ENCODE data around the gene RASA4. TPM values are rescaled to one million over a fixed set of nuclear protein-coding genes. Genes with fewer than 3 reads are reported as not detected.
A peak's percentile ranks its signal among the peaks of the same experiment; 100 is the strongest.
"Not testable (repeated sequence)": the region's sequence is repeated elsewhere in the genome, so short reads cannot be mapped to it uniquely, and the experiment has no call there.

RASA4 gene
- total RNA-seq, 1 donor: 35.3 TPM

GRCh38 chr7:102609734-102610133, 6.8 kb downstream of the RASA4 start:
- DNase-seq (ENCODE audit: low read depth in 2 of 3, low spot score in 2 of 3): not testable (repeated sequence)

GRCh38 chr7:102606848-102607247, 9.7 kb downstream of the RASA4 start:
- not testable (repeated sequence) for DNase-seq (ENCODE audit: low read depth in 2 of 3, low spot score in 2 of 3)

DNA sequence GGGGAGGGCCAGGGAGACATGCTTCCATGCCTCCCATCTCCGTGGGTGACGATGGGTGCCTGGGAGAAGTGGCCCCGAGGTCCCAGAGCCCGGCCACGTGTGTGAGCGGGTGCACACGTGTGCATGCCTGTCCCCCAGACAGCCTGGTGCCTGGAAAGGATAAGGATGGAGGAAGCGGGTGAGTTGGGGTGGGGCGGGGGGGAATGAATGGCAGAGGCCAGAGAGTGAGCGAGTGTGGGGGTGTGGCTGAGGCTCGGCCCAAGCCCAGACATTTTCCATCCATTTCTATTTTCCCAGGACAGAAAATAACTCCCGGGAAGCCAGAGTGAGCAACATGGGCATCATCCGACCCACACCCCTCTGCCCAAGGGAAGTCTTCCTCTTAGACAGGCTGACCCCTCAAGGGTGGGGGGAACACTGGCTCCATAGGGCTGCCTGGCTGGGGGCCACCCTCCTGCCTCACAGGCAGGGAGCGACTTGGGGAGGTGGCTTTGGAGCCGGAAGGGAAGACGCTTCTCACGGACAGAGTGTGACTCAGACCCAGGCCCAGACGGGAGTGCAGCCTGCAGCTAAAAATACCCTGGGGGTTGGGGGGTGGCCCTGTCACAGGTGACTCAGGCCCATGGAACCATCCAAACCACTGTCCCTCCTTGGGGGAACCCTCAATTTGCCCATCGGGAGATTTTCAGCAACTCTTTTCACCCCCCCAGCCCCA, 12.0 kb downstream of the RASA4 start:
- DNase-seq (ENCODE audit: low read depth in 2 of 3, low spot score in 2 of 3): not testable (repeated sequence)

- not testable (repeated sequence) for DNase-seq (ENCODE audit: low read depth in 2 of 3, low spot score in 2 of 3)
Measured at GRCh38 chr7:102602317-102602716, 14.2 kb downstream of the RASA4 start.

DNA sequence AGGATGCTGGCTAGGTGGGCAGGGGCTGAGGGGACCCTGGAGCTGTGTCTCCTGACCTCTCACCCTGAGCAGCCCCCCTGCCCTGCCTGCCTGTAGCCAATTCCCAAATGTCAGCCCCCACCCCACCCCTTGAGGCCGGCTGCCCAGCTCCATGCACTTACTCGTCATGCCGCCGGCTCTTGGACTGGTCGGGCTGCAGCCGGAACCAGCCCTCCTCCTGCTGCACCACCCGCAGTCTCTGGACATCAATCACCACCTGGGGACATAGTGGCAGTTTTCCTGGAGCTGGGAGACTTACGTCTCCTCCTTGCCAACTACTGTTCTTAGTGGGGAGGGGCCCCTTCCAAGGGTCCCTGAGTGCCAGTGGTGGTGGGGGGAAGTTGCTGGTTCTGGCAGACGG, 16.9 kb downstream of the RASA4 start:
- DNase-seq (ENCODE audit: low read depth in 2 of 3, low spot score in 2 of 3): not testable (repeated sequence)

- DNase-seq (ENCODE audit: low read depth in 2 of 3, low spot score in 2 of 3): not testable (repeated sequence)
Measured at GRCh38 chr7:102596036-102596435, 20.5 kb downstream of the RASA4 start.

GRCh38 chr7:102593637-102594334, 22.8 kb downstream of the RASA4 start:
- DNase-seq (ENCODE audit: low read depth in 2 of 3, low spot score in 2 of 3): not testable (repeated sequence)

GRCh38 chr7:102592477-102593019, 24.0 kb downstream of the RASA4 start:
- not testable (repeated sequence) for DNase-seq (ENCODE audit: low read depth in 2 of 3, low spot score in 2 of 3)

- DNase-seq (ENCODE audit: low read depth in 2 of 3, low spot score in 2 of 3): not testable (repeated sequence)
Measured at GRCh38 chr7:102589857-102590256, 26.7 kb downstream of the RASA4 start.

DNA sequence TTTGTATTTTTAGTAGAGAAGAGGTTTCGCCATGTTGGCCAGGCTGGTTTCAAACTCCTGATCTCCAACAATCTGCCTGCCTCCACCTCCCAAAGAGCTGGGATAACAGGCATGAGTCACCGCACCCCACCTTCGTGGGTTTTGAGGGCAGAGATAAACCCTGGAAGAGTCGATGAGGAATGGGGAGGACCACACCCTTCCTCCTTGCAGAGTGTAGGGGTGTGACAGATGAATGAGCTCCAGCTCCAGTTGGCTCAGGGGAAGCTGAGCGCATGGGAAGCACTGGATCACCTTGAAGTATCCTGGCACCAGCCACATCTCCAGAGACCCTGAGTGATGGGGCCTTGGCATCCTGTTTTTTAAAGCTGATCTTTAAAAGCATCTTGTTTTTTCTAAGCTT, 33.1 kb downstream of the RASA4 start:
- not testable (repeated sequence) for DNase-seq (ENCODE audit: low read depth in 2 of 3, low spot score in 2 of 3)

GRCh38 chr7:102581722-102582121, 34.8 kb downstream of the RASA4 start:
- DNase-seq (ENCODE audit: low read depth in 2 of 3, low spot score in 2 of 3): not testable (repeated sequence)

DNA sequence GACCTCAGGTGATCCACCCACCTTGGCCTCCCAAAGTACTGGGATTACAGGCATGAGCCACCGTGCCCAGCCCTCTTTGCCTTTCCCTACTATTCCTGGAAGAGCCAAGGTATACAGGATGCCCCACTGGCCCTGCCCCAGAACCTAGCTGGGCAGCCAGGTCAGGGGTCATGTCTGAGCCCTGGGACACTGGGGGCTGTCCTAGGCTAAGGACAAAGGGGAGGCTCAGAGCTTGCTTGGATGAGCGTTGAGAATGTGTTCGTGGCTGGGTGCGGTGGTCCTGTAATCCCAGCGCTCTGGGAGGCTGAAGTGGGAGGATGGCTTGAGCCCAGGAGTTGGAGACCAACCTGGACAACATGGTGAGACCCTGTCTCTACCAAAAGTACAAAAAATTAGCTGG, 38.1 kb downstream of the RASA4 start:
- DNase-seq (ENCODE audit: low read depth in 2 of 3, low spot score in 2 of 3): not testable (repeated sequence)

DNA sequence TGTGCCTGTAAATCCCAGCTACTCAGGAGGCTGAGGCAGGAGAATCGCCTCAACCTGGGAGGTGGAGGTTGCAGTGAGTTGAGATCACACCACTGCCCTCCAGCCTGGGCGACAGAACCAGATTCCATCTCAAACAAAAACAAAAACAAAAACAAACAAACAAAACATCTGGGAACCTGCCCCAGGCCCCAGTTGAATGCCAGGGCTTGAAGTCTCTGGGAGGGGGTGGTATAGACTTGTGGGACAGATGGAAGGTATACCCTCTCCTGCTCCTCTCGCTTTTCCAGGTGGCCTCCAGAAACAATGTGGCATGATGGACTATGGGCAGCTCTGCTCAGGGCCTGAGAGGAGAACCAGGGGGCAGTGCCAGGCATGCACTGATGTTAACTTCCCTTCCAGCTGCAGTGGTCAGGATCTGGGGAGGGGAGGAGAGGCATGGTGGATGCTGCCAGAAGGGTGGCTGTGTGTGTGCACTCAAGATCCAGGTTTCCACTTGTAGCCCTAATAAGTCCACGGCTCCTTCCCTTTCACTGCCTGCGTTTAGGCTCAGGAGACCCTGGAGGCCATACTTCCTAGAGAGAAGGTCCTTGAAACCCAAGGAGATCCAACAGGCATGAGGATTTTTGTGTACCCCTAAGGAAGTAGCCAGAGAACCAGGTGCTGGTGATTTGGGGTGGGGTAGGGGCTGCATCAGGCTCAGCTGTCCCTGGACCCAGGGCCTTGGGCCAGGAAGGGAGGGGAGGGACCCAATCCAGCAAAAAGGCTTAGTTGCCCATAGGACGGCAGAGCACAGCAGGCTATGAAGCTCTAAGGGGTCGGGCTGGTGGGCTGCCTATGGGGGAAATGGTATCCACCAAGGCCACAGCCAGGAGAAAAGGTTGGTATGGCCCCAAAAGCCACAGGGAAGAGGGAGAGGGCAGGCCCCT, 39.0 kb downstream of the RASA4 start:
- DNase-seq (ENCODE audit: low read depth in 2 of 3, low spot score in 2 of 3): not testable (repeated sequence)

DNA sequence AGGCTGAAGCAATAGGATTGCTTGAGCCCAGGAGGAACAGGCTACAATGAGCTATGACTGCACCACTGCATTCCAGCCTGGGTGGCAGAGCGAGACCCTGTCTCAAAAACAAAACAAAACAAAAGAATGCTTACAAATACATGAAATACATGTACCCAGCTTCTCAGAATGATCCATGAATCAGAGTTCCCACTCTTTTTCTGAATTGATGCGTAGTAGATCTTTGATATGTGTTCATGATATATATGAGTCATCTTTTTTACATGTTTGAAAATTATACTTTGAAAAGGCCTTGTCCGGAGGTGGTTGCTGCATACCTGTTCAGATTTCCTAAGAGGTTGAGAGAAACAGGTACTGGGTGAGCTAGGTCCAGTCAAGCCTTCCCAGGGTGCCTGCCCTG, 40.2 kb downstream of the RASA4 start:
- DNase-seq (ENCODE audit: low read depth in 2 of 3, low spot score in 2 of 3): not testable (repeated sequence)

GRCh38 chr7:102574607-102575006, 41.9 kb downstream of the RASA4 start:
- not testable (repeated sequence) for DNase-seq (ENCODE audit: low read depth in 2 of 3, low spot score in 2 of 3)

DNA sequence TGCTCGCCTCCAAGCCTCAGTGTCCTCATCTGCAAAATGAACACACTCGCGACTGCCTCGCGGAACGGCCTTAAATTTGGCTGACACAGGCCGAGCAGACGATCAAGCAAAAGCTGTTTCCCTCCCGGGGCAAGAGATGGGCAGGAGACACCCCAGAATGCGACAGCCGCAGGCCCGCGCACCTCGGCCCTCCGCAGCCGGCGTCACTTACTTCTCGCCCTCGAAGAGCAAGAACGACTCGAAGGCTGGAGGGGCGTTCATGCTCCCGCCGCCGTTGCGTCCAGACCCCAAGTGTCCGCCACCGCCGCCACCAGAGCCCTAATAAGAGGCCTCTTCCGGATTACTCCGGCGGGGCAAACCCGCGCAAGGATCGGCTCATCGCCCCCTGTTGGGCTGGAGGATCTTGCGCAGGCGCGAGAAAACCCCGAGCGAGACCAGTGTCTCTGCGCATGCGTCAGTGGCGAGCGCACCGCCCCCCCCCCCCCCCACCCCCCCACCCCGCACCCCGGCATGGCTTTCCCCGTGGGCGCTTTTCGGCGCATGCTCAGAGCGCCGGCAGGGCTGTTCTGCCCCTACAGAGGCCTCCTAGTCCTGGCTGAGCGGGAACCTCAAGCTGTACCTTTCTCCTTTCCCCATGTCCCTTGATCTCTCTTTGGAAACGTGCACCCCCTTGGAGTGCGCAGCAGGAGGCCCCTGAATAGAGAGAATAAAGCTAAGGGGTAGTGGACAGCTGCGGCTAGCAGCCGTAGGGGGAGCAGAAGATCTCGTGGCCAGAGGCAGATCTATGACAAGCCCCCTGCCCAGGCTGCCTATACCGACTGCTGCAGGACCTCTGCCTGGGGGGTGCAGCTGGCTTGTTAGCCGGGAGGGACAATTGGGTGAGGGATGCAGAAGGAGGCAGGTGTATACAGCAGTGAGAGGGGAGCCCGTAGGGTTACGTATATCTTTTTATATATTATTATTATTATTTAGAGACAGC, 44.0 kb downstream of the RASA4 start, which contains the start of gene POLR2J3:
Gene POLR2J3, minus strand, starts transcription at position 323 of the 979 bp plus-strand sequence. Its CDS starts 62 bp downstream, at position 261.
- DNase-seq (ENCODE audit: low read depth in 2 of 3, low spot score in 2 of 3): peak in 2 of 3 donors; percentile 83 to 89

DNA sequence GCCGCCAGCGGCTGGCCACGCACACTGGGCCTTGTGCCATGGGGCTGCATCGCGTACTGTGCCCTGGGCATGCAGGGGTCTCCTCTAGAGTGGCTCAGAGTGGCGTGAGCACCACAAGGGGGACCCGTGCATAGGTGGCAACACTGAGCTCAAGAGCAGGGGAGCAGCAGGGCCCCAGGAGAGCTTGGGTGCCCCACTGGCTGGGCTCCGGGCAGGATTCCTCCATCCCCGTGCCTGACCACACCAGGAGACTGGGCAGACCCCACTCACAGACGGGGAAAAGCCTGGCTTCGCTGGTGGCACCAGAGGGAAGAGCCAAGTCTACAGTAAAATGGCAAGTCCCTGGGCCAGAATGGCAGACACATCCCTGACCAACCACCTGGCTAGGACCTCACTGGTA, 47.9 kb downstream of the RASA4 start:
- not testable (repeated sequence) for DNase-seq (ENCODE audit: low read depth in 2 of 3, low spot score in 2 of 3)

GRCh38 chr7:102550808-102551422, 65.6 kb downstream of the RASA4 start, which contains the start of gene SPDYE2:
Gene SPDYE2, plus strand, starts transcription at chr7:102551226. Its CDS starts 2,030 bp downstream, at chr7:102553256.
- DNase-seq (ENCODE audit: low read depth in 2 of 3, low spot score in 2 of 3): not testable (repeated sequence)

- DNase-seq (ENCODE audit: low read depth in 2 of 3, low spot score in 2 of 3): not testable (repeated sequence)
Measured at GRCh38 chr7:102546353-102546752, 70.2 kb downstream of the RASA4 start.

Data from hematopoietic multipotent progenitor cell (in vitro differentiated cells).